GM18951 (cell line): Measurements from ENCODE around the gene ITGA11.
"Not testable (repeated sequence)": the region's sequence is repeated elsewhere in the genome, so short reads cannot be mapped to it uniquely, and the experiment has no call there.

Experiments used
- POLR2A ChIP-seq: IDR thresholded peaks from 4 replicates; pipeline ENCODE4 v1.6.1; 2011; ENCODE audit warnings: mild to moderate bottlenecking; ENCODE audit not compliant: insufficient read length, insufficient read depth; ENCODE audit errors: extremely low read depth
- in situ Hi-C: fragments of 300-500 bp; cut with MboI; formaldehyde crosslinking; loops from one replicate; pipeline ENCODE4 v1.12.0; 2022; ENCODE audit warnings: low sequenced_read_pairs, mixed read lengths, inconsistent platforms; ENCODE audit not compliant: unreplicated experiment

Gene ITGA11

GRCh38 chr15:68407886-68408881, 23.8 kb downstream of the ITGA11 start:
- in situ Hi-C loops, result no loop called here
- TF ChIP-seq POLR2A, result no peak

GRCh38 chr15:68407141-68407885, 24.6 kb downstream of the ITGA11 start:
- TF ChIP-seq POLR2A, result no peak
- in situ Hi-C loops, result no loop called here

DNA sequence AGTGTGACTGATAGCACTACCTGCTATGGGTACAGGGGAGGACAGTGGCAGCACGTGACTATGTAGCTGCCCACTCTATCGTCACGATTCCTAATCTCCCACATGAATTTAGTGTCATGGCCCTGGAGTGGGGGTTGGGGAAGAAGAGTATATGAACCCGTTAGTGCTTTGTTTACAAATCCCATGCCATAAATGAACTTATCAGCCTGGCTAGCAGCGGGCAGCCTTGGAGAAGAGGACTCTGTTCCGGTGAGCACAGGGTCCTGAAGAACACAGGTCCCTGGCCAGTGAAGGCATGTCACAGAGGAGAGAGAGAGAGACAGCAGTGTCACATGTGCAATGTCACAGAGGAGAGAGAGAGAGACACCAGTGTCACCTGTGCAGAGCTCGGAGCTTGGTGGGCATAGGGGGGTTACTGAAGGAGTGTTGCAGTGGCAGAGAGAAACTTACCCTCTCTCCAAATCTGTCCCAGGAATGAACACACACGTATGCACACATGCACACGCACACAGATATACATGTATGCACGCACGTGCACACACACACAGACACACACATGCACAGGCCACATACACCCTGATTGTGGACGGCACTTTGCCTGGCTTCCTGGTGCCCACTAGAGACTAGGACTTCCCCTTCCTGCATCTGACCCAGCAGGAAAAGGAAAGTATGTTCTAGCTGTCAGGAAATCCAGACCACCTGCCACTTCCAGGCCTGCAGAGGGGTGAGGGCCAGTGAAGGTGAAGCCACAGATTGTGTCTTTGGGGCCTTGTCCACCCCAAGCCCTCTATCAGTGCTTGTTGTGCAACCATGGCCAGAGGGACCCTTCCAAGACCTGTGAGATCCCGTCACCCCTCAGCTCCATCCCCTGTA, 26.3 kb downstream of the ITGA11 start:
- in situ Hi-C loops, result no loop called here

GRCh38 chr15:68404056-68404798, 27.7 kb downstream of the ITGA11 start:
- no peak for TF ChIP-seq POLR2A
- in situ Hi-C loops, result no loop called here

More for the DNA sequence above, 26.3 kb downstream of the ITGA11 start:
- TF ChIP-seq POLR2A, result no peak

- no peak for TF ChIP-seq POLR2A
- in situ Hi-C loops, result no loop called here
These were observed 28.6 kb downstream of the ITGA11 start for GRCh38 chr15:68403161-68403941.

DNA sequence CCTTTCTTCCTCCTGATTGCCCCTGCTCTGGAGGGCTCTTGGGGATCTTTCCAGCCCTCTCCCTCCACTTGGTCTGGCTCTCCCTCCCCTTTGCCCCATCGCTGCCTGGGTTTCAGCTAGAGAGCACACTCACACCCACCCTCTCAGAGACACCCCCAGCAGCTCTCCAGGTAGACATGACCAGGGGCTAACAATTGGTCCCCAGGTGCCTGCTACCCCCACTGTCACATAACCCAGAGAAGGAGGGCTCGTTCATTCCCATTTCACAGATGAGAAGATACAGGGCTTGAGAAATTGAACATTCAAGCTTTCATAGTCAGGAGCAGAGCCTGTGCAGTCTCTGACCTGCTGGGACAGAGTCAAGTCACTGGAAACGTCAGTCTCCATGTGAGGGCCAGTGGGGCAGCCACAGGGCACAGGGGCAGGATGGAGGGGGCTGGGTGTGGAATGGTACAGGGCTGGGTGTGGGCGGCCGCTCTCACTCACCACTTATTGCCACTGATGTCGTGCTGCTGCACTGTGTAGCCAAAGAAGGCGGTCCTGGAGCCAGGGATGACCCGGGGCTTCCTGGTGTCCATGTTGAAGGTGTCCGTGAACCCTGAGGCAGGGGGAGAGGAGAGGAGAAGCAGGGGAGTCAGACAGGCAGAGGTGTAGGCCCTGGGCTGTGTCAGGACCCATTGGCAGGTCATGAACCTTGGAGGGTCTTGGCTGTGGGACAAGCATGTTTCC, 29.4 kb downstream of the ITGA11 start:
- TF ChIP-seq POLR2A, result no peak
- in situ Hi-C loops, result no loop called here

GRCh38 chr15:68401496-68402431, 30.2 kb downstream of the ITGA11 start:
- in situ Hi-C loops, result no loop called here
- no peak for TF ChIP-seq POLR2A

- TF ChIP-seq POLR2A, result no peak
- in situ Hi-C loops, result no loop called here
These were observed 31.9 kb downstream of the ITGA11 start for GRCh38 chr15:68400066-68400456.

DNA sequence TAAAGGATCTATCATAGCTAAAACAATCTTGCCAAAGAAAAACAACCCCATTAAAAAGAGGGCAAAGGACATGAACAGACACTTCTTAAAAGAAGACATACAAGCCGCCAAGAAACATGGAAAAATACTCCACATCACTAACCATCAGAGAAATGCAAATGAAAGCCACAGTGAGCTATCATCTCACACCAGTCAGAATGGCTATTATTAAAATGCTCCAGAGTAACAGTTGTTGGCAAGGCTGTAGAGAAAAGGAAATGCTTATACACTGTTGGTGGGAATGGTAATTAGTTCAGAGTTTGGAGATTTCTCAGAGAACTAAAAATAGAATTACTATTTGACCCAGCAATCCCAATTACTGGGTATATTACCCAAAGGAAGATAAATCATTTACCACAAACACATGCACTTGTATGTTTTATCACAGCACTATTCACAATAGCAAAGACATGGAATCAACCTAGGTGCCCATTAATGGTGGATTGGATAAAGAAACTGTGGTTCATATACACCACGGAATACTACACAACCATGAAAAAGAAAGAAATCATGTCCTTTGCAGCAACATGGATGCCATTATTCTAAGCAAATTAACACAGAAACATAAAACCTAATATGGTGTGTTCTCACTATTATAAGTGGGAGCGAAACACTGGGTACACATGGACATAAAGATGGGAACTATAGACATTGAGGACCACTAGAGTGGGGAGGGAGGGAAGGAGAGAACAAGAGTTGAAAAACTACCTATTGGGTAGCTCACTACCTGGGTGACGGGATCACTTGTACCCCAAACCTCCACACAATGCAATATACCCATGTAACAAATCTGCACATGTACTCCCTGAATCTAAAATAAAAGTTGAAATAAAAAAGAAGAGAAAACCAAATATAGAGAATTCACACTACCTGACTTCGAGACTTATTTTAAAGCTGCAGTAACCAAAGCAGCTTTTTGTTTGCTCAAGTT, 32.6 kb downstream of the ITGA11 start:
- no peak for TF ChIP-seq POLR2A
- in situ Hi-C loops, result no loop called here

DNA sequence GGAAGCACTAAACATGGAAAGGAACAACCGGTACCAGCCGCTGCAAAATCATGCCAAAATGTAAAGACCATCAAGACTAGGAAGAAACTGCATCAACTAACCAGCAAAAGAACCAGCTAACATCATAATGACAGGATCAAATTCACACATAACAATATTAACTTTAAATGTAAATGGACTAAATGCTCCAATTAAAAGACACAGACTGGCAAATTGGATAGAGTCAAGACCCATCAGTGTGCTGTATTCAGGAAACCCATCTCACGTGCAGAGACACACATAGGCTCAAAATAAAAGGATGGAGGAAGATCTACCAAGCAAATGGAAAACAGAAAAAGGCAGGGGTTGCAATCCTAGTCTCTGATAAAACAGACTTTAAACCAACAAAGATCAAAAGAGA, 34.0 kb downstream of the ITGA11 start:
- in situ Hi-C loops, result not testable (repeated sequence)
